IMR-90 (cell line): ENCODE data around the gene NARS2. TPM values are rescaled to one million over a fixed set of nuclear protein-coding genes. Genes with fewer than 3 reads are reported as not detected.

ENCODE experiments used
- ATAC-seq: fragments of 200-7000 bp; cut with Tn5 transposase; 2 replicates; pipeline ENCODE4 v1.9.1; 2020; ENCODE audit warnings: low read depth, mild to moderate bottlenecking, moderate library complexity
- BruUV-seq: library from RNA; stranded (reverse); fragments of 400-500 nt; replicated peaks from 2 replicates; lab custom pipeline; 2021; lab: Mats Ljungman, UMichigan
- CTCF ChIA-PET: fragments of 300-600 bp; formaldehyde crosslinking; extraction: SDS; loops from one replicate; lab custom pipeline; 2021; ENCODE audit warnings: antibody characterized with exemption; lab: Yijun Ruan, JAX
- POLR2A ChIA-PET: fragments of 300-600 bp; sonication (Branson Sonifier 250); formaldehyde crosslinking; loops from one replicate; lab custom pipeline; 2022; ENCODE audit warnings: antibody characterized with exemption; ENCODE audit not compliant: unreplicated experiment; lab: Charles Lee
- DNase-seq: peaks from one replicate; pipeline ENCODE4 v3.0.0; 2013
- H2AFZ ChIP-seq: replicated peaks from 2 replicates; pipeline ENCODE3; 2013; ENCODE audit warnings: low read length, mild to moderate bottlenecking; ENCODE audit not compliant: poor library complexity
- H2AK5ac ChIP-seq: 2 replicates; pipeline ENCODE4 v1.6.1; 2013; ENCODE audit warnings: low read depth, low read length, inconsistent platforms
- H2AK9ac ChIP-seq: replicated peaks from 2 replicates; pipeline ENCODE3; 2013; ENCODE audit warnings: mild to moderate bottlenecking, low read depth, low read length, moderate library complexity; ENCODE audit not compliant: poor library complexity
- H2BK120ac ChIP-seq: 2 replicates; pipeline ENCODE4 v1.6.1; 2013; ENCODE audit warnings: low read depth, low read length, inconsistent platforms
- H2BK15ac ChIP-seq: 3 replicates; pipeline ENCODE4 v1.6.1; 2013; ENCODE audit warnings: low read depth, low read length, inconsistent platforms
- H2BK20ac ChIP-seq: 2 replicates; pipeline ENCODE4 v1.6.1; 2013; ENCODE audit warnings: low read depth, mild to moderate bottlenecking, inconsistent platforms, low read length, moderate library complexity
- H2BK5ac ChIP-seq: 2 replicates; pipeline ENCODE4 v1.6.1; 2013; ENCODE audit warnings: mild to moderate bottlenecking, low read depth, low read length, inconsistent platforms; ENCODE audit not compliant: poor library complexity, severe bottlenecking
- H3K14ac ChIP-seq: replicated peaks from 2 replicates; pipeline ENCODE4 v1.6.1; 2013; ENCODE audit warnings: low read depth, low read length, inconsistent platforms
- H3K18ac ChIP-seq: 2 replicates; pipeline ENCODE4 v1.6.1; 2013; ENCODE audit warnings: low read depth, low read length, control low read depth
- H3K23ac ChIP-seq: 2 replicates; pipeline ENCODE4 v1.6.1; 2013; ENCODE audit warnings: low read depth, low read length, inconsistent platforms
- H3K27ac ChIP-seq: 2 replicates; pipeline ENCODE4 v1.5.1; 2013; ENCODE audit warnings: mild to moderate bottlenecking, control low read depth, low read length; ENCODE audit not compliant: insufficient read depth
- H3K27me3 ChIP-seq: 2 replicates; pipeline ENCODE4 v1.6.1; 2013; ENCODE audit warnings: low read length; ENCODE audit not compliant: control insufficient read depth, insufficient read depth
- H3K36me3 ChIP-seq: 2 replicates; pipeline ENCODE4 v1.6.1; 2013; ENCODE audit warnings: low read length, mixed read lengths; ENCODE audit not compliant: control insufficient read depth, insufficient read depth
- H3K4ac ChIP-seq: 2 replicates; pipeline ENCODE4 v1.6.1; 2013; ENCODE audit warnings: low read depth, low read length, inconsistent platforms
- H3K4me1 ChIP-seq: 2 replicates; pipeline ENCODE4 v1.6.1; 2013; ENCODE audit warnings: low read length, mixed read lengths; ENCODE audit not compliant: control insufficient read depth, insufficient read depth
- H3K4me2 ChIP-seq: 2 replicates; pipeline ENCODE4 v1.6.1; 2013; ENCODE audit warnings: low read depth, mild to moderate bottlenecking, control low read depth, low read length, moderate library complexity
- H3K4me3 ChIP-seq: 2 replicates; pipeline ENCODE4 v1.5.1; 2013; ENCODE audit warnings: low read depth, mild to moderate bottlenecking, control low read depth, low read length, moderate library complexity; ENCODE audit not compliant: insufficient read depth
- H3K56ac ChIP-seq: 2 replicates; pipeline ENCODE4 v1.6.1; 2013; ENCODE audit warnings: low read length, inconsistent platforms; ENCODE audit not compliant: insufficient read depth; ENCODE audit errors: extremely low read depth
- H3K79me1 ChIP-seq, 2 experiments: 2 replicates each; pipeline ENCODE4 v1.6.1; 2013; ENCODE audit warnings: low read length in 2 of 2, inconsistent platforms in 1 of 2, low read depth in 1 of 2
- H3K9ac ChIP-seq: 2 replicates; pipeline ENCODE4 v1.6.1; 2013; ENCODE audit warnings: low read depth, low read length, control low read depth
- H3K9me1 ChIP-seq: 2 replicates; pipeline ENCODE4 v1.6.1; 2013; ENCODE audit warnings: low read length, inconsistent platforms; ENCODE audit not compliant: insufficient read depth
- H3K9me3 ChIP-seq: 2 replicates; pipeline ENCODE4 v1.6.1; 2013; ENCODE audit warnings: low read length; ENCODE audit not compliant: control insufficient read depth, insufficient read depth
- H4K20me1 ChIP-seq: 2 replicates; pipeline ENCODE4 v1.6.1; 2013; ENCODE audit warnings: low read length, inconsistent platforms; ENCODE audit not compliant: insufficient read depth
- H4K5ac ChIP-seq: 2 replicates; pipeline ENCODE4 v1.6.1; 2013; ENCODE audit warnings: mild to moderate bottlenecking, low read depth, low read length, control low read depth
- H4K8ac ChIP-seq, 2 experiments: 2 replicates each; pipeline ENCODE4 v1.6.1; 2013; ENCODE audit warnings: low read depth in 2 of 2, low read length in 2 of 2, control low read depth in 1 of 2, inconsistent platforms in 1 of 2
- H4K91ac ChIP-seq: 2 replicates; pipeline ENCODE4 v1.6.1; 2013; ENCODE audit warnings: low read depth, low read length, inconsistent platforms; ENCODE audit not compliant: insufficient read depth
- BHLHE40 ChIP-seq: fragments of 150-350 bp; IDR thresholded peaks from 2 replicates; pipeline ENCODE4 v1.6.1; 2016; ENCODE audit warnings: mild to moderate bottlenecking, low read depth, low read length
- ELK1 ChIP-seq: fragments of 150-350 bp; IDR thresholded peaks from 2 replicates; pipeline ENCODE4 v1.6.1; 2016; ENCODE audit warnings: low read depth, mild to moderate bottlenecking, low read length, moderate library complexity, borderline replicate concordance
- FOS ChIP-seq: fragments of 150-350 bp; IDR thresholded peaks from 2 replicates; pipeline ENCODE4 v1.6.1; 2016; ENCODE audit warnings: low read depth, low read length
- MAFK ChIP-seq: IDR thresholded peaks from 2 replicates; pipeline ENCODE4 v1.6.1; 2012; ENCODE audit warnings: low read depth, low read length, improper control_type of control experiment
- MAZ ChIP-seq: IDR thresholded peaks from 2 replicates; pipeline ENCODE4 v1.6.1; 2012; ENCODE audit warnings: low read depth, mild to moderate bottlenecking, low read length, improper control_type of control experiment, moderate library complexity, borderline replicate concordance
- MXI1 ChIP-seq: IDR thresholded peaks from 2 replicates; pipeline ENCODE4 v1.6.1; 2012; ENCODE audit warnings: low read depth, mild to moderate bottlenecking, low read length, moderate library complexity, borderline replicate concordance
- NFE2L2 ChIP-seq: fragments of 150-350 bp; IDR thresholded peaks from 2 replicates; pipeline ENCODE4 v1.6.1; 2016; ENCODE audit warnings: low read depth, mild to moderate bottlenecking, low read length
- POLR2A ChIP-seq: IDR thresholded peaks from 2 replicates; pipeline ENCODE4 v1.6.1; 2012; ENCODE audit warnings: mild to moderate bottlenecking, low read depth, low read length
- RCOR1 ChIP-seq: IDR thresholded peaks from 2 replicates; pipeline ENCODE4 v1.6.1; 2012; ENCODE audit warnings: mild to moderate bottlenecking, low read length, improper control_type of control experiment; ENCODE audit not compliant: insufficient replicate concordance
- RFX5 ChIP-seq: IDR thresholded peaks from 2 replicates; pipeline ENCODE4 v1.8.0; 2012; ENCODE audit warnings: low read depth, mild to moderate bottlenecking, low read length, moderate library complexity
- SMC3 ChIP-seq: fragments of 150-350 bp; IDR thresholded peaks from 2 replicates; pipeline ENCODE4 v1.6.1; 2016; ENCODE audit warnings: low read depth, mild to moderate bottlenecking, antibody characterized with exemption, low read length, moderate library complexity
- WGBS, 2 experiments: methylation state at CpG; one replicate each; pipeline versions ENCODE4 v1.1.5 to v1.1.7; 2013; ENCODE audit warnings: missing lambda C conversion rate in 2 of 2; ENCODE audit not compliant: insufficient read length in 1 of 2; ENCODE audit errors: extremely low coverage in 2 of 2; 5-methylcytosine and 5-hydroxymethylcytosine counted together
- dilution Hi-C: fragments of 300-500 bp; cut with HindIII; formaldehyde crosslinking; loops from one replicate; pipeline ENCODE4 v1.14.3; 2018; ENCODE audit warnings: low sequenced_read_pairs; ENCODE audit not compliant: unreplicated experiment
- in situ Hi-C: fragments of 300-500 bp; cut with MboI; formaldehyde crosslinking; loops from 3 replicates; pipeline ENCODE4 v1.14.3; 2019; ENCODE audit warnings: low sequenced_read_pairs, inconsistent platforms, mixed read lengths
- intact Hi-C: fragments of 100-400 bp; cut with micrococcal nuclease; formaldehyde crosslinking; loops from 2 replicates; pipeline ENCODE4 v1.10.0; 2022
- polyA plus RNA-seq, 3 experiments: library from polyadenylated mRNA; depleted of rRNA; stranded (reverse); fragments of >200 nt; gene quantifications; 2 replicates each; pipeline ENCODE4 v1.2.3, GENCODE V29; 2012; ENCODE audit warnings: low replicate concordance in 1 of 3
- total RNA-seq: library from RNA; depleted of rRNA; stranded (reverse); fragments of >200 nt; gene quantifications from 2 replicates; pipeline ENCODE4 v1.2.3, GENCODE V29; 2012

NARS2 gene
- total and polyA plus RNA-seq, 2 of the 4 experiments (the other 2 are of a cell fraction), result 8.0 to 15.8 TPM

GRCh38 chr11:78470861-78471442 is 103.7 kb downstream of the NARS2 start:
- no TSS peak for BruUV-seq
- DNase-seq (no peak), ATAC-seq (no peak)
- no peak overlapping the region for H2BK15ac ChIP-seq
- H3K14ac ChIP-seq, result no peak overlapping the region
- no peak overlapping the region for H2AK5ac ChIP-seq
- no peak overlapping the region for H2AK9ac ChIP-seq
- H4K91ac ChIP-seq, result no peak overlapping the region
- no peaks in the 10 kb centered on the region for H3K27me3 ChIP-seq
- no peak overlapping the region for H2BK5ac ChIP-seq
- H3K27ac ChIP-seq, result no peak overlapping the region
- no CpG with 5 or more reads among the region's 3 CpGs for WGBS, 2 experiments
- H3K56ac ChIP-seq, result no peak overlapping the region
- H3K4ac ChIP-seq, result no peak overlapping the region
- H2BK20ac ChIP-seq, result no peak overlapping the region
- H4K8ac ChIP-seq, result no peak overlapping the region
- no peaks in the 10 kb centered on the region for H3K4me1 ChIP-seq
- H3K4me3 ChIP-seq, result no peak overlapping the region
- no peaks in the 10 kb centered on the region for H3K9me1 ChIP-seq
- intact Hi-C loops (no loop called here), in situ Hi-C loops (no loop called here), dilution Hi-C loops (no loop called here)
- no peaks in the 10 kb centered on the region for H3K9me3 ChIP-seq
- no peaks in the 10 kb centered on the region; the same call in 1 of the 2 replicates for H3K36me3 ChIP-seq
- no peak overlapping the region for H4K5ac ChIP-seq
- no peak overlapping the region for H3K18ac ChIP-seq
- no peak overlapping the region for H3K23ac ChIP-seq
- H2AFZ ChIP-seq, result no peak overlapping the region
- ChIA-PET CTCF (no interaction called here), POLR2A (interaction anchor here (0.6 kb wide), 1 partner anchor 33 kb away, joined by 5 read pairs; no protein-coding TSS in a partner anchor)
- H3K79me1 ChIP-seq, result no peaks in the 10 kb centered on the region
- H3K4me2 ChIP-seq, result no peak overlapping the region
- no peaks in the 10 kb centered on the region; the same call in 1 of the 2 replicates for H4K20me1 ChIP-seq
- H3K9ac ChIP-seq, result no peak overlapping the region
- no peak for TF ChIP-seq SMC3
- TF ChIP-seq POLR2A, result no peak
- no peak for TF ChIP-seq MAFK
- no peak for TF ChIP-seq RCOR1
- no peak for TF ChIP-seq MXI1
- TF ChIP-seq NFE2L2, result no peak
- no peak for TF ChIP-seq FOS
- TF ChIP-seq BHLHE40, result no peak
- TF ChIP-seq RFX5, result no peak
- TF ChIP-seq ELK1, result no peak
- TF ChIP-seq MAZ, result no peak
- no peak overlapping the region for H2BK120ac ChIP-seq
